Activated CD4-positive, alpha-beta T cell treated with anti-CD3 and anti-CD28 coated beads, Interleukin-2, Interleukin-6, amounts not matched to agents 100 ng/mL and 50 ng/mL, durations not matched to agents 16 hours and 8 hours (primary cell): Measurements from ENCODE around the gene BRI3BP.
"Not testable (repeated sequence)": the region's sequence is repeated elsewhere in the genome, so short reads cannot be mapped to it uniquely, and the experiment has no call there.

ENCODE experiments used
- DNase-seq: peaks from one replicate; pipeline ENCODE4 v3.0.0-alpha.2; 2020

BRI3BP gene

DNA sequence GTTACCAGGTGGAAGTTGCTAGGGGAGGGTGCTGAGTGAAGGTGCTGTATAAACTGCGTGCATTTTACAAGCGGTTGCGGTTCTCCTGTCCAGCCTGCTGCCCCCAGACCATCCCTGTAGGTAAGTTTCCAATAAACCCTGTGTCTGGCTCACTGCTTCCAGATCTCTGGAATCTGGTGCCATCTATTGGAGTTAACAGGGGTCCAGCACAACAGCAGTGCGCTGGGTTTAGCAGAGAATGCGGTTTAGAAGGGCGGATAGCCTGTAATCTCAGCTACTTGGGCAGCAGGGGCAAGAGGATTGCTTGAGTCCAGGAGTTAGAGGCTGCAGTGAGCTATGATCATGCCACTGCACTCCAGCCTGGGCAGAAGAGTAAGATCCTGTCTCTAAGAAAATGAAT lies 76.7 kb downstream of the BRI3BP start:
- DNase-seq: no peak

DNA sequence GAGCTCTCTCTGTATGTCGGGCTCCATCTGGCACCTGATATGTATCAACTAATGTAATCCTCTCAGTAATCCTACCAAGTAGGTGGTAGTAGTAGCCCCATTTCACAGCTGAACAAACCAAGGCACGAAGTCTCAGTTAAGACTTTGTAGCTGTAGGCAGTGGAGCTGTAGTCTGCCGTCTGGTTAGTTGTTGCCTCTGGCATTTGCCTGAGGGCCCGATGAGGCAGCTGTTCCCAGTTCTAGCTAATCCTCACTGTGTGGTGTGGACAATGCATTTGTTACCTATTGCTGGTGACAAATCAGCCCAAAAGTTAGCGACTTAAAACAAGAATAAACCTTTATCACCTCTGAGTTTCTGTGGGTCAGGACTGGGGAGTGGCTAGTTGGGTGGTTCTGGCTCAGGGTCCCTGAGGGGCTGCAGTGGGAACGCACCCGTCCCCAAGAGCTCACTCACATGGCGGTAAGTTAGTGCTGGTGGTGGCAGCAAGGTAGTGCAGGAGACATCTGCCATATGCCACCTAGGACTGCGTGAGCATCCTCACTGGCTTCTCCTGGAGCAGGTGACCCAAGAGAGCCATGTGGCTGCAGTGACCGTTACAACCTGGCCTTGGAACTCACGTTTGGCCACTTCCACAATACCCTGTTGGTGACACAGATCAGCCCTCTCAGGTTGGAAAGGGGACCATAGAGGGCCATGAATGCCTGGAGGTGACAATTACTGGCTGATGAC lies 77.4 kb downstream of the BRI3BP start:
- no peak for DNase-seq

DNA sequence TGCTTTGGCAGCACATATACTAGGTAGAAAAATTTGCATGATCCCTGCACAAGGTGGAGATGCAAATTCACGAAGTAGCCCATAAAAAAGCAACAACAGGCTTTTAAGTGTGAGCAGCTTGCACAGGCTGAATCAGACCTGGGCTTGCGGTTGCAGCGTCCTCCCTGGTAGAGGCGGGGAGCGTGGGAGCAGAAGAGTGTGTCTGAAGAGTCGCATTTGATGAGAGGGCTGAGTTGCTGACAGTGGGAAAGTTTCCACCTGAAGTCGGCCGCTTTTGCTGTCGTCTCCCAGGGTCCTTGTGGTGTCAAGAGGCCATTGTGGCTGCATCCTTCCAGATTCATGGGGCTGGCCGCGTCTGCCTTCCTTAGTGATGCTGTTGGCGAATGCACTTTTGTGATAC lies 78.0 kb downstream of the BRI3BP start:
- no peak for DNase-seq

DNA sequence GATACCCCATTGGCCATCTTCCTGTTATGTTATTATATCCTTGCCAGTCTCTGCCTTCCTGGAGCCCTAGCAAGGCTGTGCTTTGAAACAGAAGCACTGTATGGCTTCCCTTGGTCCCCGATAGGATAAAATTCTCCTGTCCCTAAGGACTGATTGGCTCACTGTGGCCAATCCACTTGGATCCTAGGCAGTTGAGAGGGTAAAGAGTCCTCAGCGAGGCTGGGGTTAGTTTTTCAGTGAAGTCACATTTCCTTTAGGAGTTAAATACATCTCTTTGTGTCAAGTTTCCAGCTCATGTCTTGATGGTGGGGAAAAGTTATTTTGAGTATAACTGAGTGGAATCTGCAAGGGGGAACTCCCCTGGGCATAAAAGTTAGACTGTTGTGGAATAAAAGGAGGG lies 79.1 kb downstream of the BRI3BP start:
- DNase-seq: no peak

DNA sequence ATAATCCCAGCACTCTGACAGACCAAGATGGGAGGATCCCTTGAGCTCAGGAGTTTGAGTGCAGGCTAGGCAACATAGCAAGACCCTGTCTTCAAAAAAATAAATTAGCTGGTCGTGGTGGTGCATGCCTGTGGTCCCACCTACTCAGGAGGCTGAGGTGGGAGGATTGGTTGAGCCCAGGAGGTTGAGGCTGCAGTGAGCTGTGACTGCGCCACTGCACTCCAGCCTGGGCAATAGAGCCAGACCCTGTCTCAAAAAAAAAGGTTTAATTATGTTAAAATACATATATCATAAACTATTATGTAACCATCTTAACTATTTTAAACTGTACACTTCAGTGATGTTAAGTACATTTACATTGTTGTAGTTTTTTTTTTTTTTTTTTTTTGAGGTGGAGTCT lies 80.8 kb downstream of the BRI3BP start:
- not testable (repeated sequence) for DNase-seq

DNA sequence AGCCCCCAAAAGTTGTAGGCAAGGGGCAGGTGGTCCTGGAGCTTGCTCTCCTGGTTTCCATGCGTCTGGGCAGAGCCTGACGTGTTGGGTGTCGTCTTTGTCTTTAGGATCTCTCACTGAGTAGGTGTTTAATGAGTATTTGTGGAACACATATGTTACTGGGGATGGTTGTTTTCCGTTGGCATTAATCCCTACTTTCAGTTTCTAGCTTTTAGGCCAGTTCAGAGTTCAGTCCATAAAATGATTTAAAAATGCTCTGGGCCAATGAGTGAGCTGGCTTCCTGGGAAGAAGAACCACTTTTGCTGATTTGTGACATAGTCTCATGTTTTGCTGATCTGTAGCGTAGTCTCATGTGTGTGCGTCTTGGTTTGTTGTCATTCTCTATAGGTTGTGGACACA lies 82.7 kb downstream of the BRI3BP start:
- DNase-seq: no peak

DNA sequence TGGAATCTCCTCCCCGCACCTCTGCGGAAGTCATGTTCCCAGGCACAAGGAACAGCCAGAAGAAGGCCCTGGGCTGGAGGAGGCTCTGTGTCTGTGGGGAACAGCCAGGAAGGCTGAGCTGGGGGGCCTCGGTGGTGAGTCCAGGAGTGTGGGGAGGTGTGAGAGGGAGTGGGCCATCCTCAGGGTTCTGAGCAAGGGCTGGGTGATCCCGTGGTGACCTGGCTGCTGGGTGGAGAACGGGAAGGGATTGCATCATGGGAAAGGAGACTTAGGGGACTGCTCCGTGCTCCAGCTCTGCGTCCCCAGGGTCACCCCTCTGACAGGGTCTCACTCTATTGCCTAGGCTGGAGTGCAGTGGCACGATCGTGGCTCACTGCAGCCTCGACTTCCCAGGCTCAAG lies 85.6 kb downstream of the BRI3BP start:
- no peak for DNase-seq

DNA sequence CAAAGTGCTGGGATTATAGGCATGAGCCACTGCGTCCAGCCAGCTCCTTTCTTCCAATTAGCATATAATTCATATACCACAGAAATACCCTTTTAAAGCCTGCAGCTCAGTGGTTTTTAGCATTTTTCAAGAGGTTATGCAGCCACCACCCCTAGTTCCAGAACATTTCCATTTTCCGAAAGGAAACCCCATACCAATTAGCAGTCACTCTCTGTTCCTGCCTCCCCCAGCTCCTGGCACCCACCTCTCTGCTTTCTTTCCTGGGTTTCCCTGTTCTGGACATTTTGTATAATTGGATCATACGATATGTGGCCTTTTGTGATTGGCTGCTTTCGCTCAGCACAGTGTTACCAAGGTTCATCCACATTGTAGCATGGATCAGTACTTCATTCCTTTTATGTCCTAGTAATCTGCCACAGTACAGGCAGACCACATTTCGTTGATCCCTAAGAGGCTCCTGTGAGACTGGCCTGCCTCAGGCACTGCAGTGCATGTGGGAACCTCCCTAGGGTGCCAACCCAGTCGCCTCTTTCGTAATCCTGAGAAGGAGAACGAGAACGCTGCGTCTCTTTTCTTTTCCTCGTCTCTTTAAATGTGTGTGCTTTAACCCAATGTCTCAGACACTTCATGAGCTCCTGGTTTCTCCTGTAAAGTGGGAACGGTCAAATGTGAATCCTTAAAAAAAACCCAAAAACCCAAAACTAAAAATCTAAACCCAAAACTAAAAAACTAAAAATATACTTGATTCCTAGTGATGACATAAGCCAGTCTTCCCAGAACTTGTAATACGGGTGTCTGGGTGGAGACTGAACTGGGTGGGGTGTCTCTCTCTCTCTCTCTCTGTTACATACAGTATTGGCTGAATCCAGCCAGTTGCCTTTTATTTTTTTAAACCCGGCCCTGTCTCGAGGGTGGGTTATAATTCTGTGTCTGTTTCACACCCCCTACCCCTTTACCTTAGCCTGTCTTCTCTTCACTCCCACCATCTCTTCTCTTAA lies 86.5 kb downstream of the BRI3BP start:
- DNase-seq: no peak
